ENCODE results near the gene MINDY4. TPM values are rescaled to one million over a fixed set of nuclear protein-coding genes. Genes with fewer than 3 reads are reported as not detected.

MINDY4 gene
- total and polyA plus RNA-seq, 10 of the 15 experiments (the other 5 are each of a cell fraction or from before 2014, with no cell fraction given), result 0.10 to 0.90 (median 0.40) TPM

DNA sequence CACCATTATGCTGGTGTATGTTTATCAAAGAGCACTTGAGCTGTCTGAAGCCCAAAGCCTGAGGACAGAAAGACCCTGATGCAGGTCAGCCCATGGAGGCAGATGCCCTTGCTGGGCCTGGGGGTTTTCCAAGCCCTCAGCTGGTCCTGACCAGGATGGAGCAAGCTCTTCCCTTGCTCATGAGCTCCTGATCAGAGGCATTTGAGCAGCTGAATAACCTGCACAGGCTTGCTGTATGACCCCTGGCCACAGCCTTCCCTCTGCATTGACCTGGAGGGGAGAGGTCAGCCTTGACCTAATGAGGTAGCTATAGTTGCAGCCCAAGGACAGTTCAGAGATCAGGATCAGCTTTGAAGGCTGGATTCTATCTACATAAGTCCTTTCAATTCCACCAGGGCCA is 153.4 kb downstream of the MINDY4 start:
- intact Hi-C loops (cut with micrococcal nuclease; ENCODE audit: unreplicated experiment) (no loop called here), in situ Hi-C loops (cut with MboI) (no loop called here)
- no peak for TF ChIP-seq ELK1 (IDR thresholded peaks at IDR 0.05; ENCODE audit: low read depth, low read length)
- TF ChIP-seq, protein P1, sequence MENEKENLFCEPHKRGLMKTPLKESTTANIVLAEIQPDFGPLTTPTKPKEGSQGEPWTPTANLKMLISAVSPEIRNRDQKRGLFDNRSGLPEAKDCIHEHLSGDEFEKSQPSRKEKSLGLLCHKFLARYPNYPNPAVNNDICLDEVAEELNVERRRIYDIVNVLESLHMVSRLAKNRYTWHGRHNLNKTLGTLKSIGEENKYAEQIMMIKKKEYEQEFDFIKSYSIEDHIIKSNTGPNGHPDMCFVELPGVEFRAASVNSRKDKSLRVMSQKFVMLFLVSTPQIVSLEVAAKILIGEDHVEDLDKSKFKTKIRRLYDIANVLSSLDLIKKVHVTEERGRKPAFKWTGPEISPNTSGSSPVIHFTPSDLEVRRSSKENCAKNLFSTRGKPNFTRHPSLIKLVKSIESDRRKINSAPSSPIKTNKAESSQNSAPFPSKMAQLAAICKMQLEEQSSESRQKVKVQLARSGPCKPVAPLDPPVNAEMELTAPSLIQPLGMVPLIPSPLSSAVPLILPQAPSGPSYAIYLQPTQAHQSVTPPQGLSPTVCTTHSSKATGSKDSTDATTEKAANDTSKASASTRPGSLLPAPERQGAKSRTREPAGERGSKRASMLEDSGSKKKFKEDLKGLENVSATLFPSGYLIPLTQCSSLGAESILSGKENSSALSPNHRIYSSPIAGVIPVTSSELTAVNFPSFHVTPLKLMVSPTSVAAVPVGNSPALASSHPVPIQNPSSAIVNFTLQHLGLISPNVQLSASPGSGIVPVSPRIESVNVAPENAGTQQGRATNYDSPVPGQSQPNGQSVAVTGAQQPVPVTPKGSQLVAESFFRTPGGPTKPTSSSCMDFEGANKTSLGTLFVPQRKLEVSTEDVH (IDR thresholded peaks at IDR 0.05; ENCODE audit: low read depth, partially characterized antibody), result no peak
- no peak for TF ChIP-seq SRF (IDR thresholded peaks at IDR 0.05; ENCODE audit: low read depth in 2 of 2, low read length in 2 of 2)
- no peak for TF ChIP-seq PAX5 (IDR thresholded peaks at IDR 0.05; ENCODE audit: borderline replicate concordance, low read depth, low read length)
- TF ChIP-seq ZNF384 (IDR thresholded peaks at IDR 0.05; ENCODE audit: borderline replicate concordance, low read depth, low read length), result no peak
- no peak for TF ChIP-seq SMARCA5 (IDR thresholded peaks at IDR 0.05)
- no peak for TF ChIP-seq ESRRA (IDR thresholded peaks at IDR 0.05; ENCODE audit: low read length)
- TF ChIP-seq SREBF2 (IDR thresholded peaks at IDR 0.05; ENCODE audit: low read length), result no peak
- TF ChIP-seq NBN (IDR thresholded peaks at IDR 0.05), result no peak
- no peak for TF ChIP-seq SIX5 (IDR thresholded peaks at IDR 0.05; ENCODE audit: low read depth, low read length, severe bottlenecking)
- no peak for TF ChIP-seq KAT2A (conservative IDR thresholded peaks at IDR 0.05; ENCODE audit: control insufficient read depth, low read depth, low read length)
- DNase-seq (ENCODE audit: low read depth, low spot score) (no peak), ATAC-seq (no peak), FAIRE-seq (no peak)
- no peak overlapping the region for H2AFZ ChIP-seq (ENCODE audit: control insufficient read depth, low read depth, low read length)
- no peaks in the 10 kb centered on the region for H3K79me2 ChIP-seq (ENCODE audit: control insufficient read depth, insufficient read depth, low read length)
- H3K4me1 ChIP-seq (ENCODE audit: control insufficient read depth, insufficient read depth, low read length), result no peaks in the 10 kb centered on the region
- no peak overlapping the region for H3K4me3 ChIP-seq
- ChIA-PET RAD21 (ENCODE audit: unreplicated experiment) (interaction anchor here (0.7 kb wide), 1 partner anchor 14 kb away, joined by 4 read pairs; no protein-coding TSS in a partner anchor), CTCF (interaction anchor here (1.4 kb wide), 1 partner anchor 14 kb away, joined by 7 read pairs; no protein-coding TSS in a partner anchor), SMC1A (ENCODE audit: uncharacterized antibody, unreplicated experiment) (interaction anchor here (0.9 kb wide), 1 partner anchor 11 kb away, joined by 3 read pairs; no protein-coding TSS in a partner anchor), POLR2A (no interaction called here)
- H3K4me2 ChIP-seq (ENCODE audit: control insufficient read depth, insufficient read depth), result no peak overlapping the region
- H3K36me3 ChIP-seq (ENCODE audit: control insufficient read depth in 2 of 2, insufficient read depth in 2 of 2, low read length in 1 of 2), result no peaks in the 10 kb centered on the region
- H3K9me3 ChIP-seq (replicated peaks; ENCODE audit: control insufficient read depth, insufficient read depth, low read length), result no peaks in the 10 kb centered on the region; the same call in 2 of the 3 replicates
- no peak overlapping the region for H3K27ac ChIP-seq (ENCODE audit: control insufficient read depth, insufficient read depth)
- no peaks in the 10 kb centered on the region for H4K20me1 ChIP-seq (ENCODE audit: control insufficient read depth, insufficient read depth)
- no TSS peak for BruUV-seq (replicated peaks)
- no peaks in the 10 kb centered on the region; a peak in 1 of 4 replicates for H3K27me3 ChIP-seq (replicated peaks in 1 of 2; ENCODE audit: control insufficient read depth in 2 of 2, insufficient read depth in 2 of 2, low read length in 1 of 2)
- no peak overlapping the region for H3K9ac ChIP-seq (ENCODE audit: control insufficient read depth, insufficient read depth, low read length)
